GM12801 (cell line): ENCODE results near the gene FAM3A.

Experiments used
- TF ChIP-seq, protein P1 (sequence below): IDR thresholded peaks from one replicate; pipeline ENCODE4 v1.5.1; 2011; ENCODE audit warnings: control low read depth; ENCODE audit not compliant: insufficient read length; ENCODE audit errors: extremely low read depth

The FAM3A gene

DNA sequence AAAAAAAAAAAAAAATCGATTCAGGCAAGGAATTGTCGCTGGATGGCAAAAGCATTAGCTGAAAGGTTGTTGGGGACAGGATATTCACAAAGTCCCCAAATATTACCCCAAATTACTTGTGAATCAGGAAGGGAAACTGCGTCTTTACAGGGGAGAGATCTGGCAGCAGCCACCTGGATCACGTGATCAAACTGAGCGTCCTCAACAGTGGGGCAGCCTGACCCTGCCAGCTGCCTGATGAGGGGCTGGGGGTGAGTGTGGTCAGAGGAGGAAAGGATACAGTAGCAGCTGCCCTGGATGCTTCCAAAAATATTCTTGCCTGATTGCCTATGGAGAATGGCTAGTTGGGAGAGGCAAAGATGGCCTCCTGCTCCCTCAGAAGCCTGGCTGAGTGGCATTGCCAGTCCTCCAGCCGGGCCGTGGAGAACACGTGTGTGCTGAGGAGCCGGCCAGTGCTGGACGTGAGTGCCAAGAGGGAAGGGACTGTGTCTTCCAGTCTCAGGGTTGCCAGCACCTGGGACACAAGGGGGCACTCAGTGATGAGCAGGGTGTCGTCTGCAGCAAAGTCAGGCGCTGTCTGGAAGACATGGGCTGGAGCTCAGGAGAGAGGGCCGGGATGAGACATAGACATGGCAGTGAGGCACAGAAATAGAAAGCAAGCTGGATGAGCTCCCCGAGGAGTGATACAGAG lies 34.0 kb downstream of the FAM3A start:
- TF ChIP-seq, protein P1, sequence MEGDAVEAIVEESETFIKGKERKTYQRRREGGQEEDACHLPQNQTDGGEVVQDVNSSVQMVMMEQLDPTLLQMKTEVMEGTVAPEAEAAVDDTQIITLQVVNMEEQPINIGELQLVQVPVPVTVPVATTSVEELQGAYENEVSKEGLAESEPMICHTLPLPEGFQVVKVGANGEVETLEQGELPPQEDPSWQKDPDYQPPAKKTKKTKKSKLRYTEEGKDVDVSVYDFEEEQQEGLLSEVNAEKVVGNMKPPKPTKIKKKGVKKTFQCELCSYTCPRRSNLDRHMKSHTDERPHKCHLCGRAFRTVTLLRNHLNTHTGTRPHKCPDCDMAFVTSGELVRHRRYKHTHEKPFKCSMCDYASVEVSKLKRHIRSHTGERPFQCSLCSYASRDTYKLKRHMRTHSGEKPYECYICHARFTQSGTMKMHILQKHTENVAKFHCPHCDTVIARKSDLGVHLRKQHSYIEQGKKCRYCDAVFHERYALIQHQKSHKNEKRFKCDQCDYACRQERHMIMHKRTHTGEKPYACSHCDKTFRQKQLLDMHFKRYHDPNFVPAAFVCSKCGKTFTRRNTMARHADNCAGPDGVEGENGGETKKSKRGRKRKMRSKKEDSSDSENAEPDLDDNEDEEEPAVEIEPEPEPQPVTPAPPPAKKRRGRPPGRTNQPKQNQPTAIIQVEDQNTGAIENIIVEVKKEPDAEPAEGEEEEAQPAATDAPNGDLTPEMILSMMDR = no peak

DNA sequence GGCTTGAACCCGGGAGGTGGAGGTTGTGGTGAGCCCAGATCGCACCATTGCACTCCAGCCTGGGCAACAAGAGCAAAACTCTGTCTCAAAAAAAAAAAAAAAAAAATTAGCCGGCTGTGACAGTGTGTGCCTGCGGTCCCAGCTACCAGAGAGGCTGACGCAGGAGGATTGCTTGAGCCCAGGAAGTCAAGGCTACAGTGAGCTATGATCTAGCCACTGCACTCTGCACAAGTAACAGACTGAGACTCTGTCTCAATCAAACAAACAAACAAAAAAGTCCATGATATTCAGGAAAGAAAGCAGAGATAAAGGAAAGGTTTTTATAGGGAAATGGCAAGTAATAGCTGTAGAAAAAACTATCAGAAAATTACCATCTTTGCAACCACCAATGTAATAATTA lies 34.8 kb downstream of the FAM3A start:
- TF ChIP-seq, protein P1 = no peak

DNA sequence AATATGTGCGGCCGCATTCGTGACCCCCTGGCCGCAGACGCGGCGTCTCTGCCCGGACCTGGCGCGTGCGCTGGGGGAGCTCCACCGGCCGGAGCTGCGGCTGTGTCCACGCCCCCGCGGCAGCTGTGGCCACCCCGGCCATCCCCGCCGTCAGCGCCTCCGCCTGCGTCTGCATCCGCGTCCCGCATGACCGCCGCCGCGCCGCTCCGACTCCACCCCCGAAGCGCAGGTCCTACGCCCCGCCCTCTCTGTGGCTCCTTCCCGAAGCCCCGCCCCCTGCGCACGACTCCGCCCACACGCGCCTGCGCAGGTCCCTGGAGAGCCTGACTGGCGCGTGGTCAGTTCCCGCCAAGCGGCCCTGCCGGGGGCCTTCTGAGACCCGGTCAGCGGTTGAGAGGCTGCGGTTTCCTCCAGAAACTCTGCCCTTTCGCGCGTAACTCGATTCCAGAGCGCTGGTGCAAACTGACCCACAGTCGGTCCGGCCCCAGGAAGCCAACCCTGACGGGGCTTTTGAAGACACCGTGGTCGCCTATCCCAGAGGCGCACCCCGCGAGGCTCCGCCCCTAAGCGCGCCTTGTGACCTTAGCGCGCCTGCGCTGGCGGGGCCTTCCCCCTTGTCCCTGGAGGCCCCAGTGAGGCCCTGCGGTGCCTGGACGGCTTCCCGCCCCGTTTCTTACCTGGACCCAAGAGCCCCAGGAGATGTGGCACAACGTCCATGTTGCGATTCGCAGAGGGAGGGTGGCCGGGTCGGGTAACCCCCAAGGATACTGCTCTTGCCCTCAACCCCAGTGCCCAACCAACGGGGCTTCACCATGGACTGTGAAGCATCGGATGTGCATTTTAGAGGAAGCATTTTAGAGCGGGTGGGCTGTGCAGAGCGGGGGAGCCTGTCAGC lies 37.1 kb downstream of the FAM3A start, which contains the start of gene LAGE3:
Gene LAGE3 (minus strand): TSS at position 554 of the 895 bp plus-strand sequence. CDS start 366 bp downstream, at position 188.
- TF ChIP-seq, protein P1 = no peak

DNA sequence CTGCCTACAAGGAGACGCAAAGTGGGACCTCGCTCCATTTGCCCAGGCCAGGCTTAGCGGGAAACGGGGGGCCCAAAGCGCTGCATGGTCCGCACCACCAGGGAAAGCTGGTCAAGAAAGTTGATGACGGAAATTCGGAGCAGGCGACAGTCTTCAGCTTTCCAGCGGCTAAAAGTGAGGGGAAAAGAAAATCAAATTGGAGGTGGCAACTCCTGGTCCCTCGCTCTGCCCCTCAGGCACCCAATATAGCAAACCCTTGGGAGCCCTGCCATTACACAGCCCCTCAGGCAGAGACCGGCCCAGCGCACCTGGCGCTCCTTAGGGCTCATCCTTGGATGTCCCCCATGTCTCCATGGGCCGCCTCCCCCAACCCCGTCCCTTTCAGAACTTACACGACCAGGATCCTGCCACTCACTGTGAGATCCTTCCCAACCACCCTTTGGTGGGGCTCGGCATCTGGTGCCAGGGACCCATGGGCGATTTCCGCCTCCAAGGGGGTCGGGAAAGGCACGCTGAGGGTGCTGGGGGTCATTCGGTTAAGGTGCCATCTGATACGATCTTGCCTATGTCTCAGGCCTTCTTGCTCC lies 38.0 kb downstream of the FAM3A start:
- TF ChIP-seq, protein P1 = no peak

DNA sequence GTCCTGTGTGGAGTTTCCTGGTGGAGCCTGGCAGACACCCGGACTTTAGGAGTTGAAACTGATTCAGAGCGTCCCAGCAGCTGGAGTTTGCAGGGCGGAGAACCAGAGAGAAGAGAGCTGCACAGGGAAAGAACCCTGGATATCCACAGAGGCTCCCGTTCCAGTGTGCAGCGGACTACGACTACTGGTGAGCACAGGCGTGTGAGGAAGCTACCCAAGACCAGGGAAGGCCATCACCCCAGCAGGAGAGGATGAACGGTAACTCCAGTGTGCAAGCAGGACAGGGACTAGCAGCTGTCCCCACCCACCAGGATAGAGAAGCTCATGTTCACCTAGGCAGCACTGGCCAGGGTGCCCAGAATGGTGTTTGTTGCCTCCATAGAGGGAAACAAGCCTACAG lies 39.2 kb downstream of the FAM3A start:
- TF ChIP-seq, protein P1 = no peak

DNA sequence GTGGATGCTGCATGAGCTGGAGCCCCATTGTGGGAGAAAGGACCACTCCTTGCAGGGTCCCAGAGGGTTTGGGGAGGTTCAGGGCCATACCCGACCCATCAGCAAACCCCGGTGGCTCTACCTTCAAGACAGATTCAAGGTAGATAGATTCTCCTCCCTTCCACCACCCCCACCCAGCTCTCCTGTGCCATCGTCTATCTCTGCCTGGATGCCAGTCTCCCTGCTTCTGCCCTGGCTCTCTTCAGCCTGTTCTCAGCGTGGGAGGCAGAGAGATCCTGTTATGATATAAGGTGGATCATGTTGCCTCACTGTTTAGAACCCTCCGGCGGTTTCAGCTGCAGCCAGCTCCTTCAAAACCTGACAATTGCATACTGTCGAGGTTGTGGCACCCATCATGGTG lies 42.3 kb downstream of the FAM3A start:
- TF ChIP-seq, protein P1 = no peak
